Activated CD8-positive, alpha-beta T cell treated with anti-CD3 and anti-CD28 coated beads, Interleukin-2, amount 10 ng/mL, durations not matched to agents 7 days and 5 days (primary cell): ENCODE measurements around the gene FAM131B. TPM values are rescaled to one million over a fixed set of nuclear protein-coding genes. Genes with fewer than 3 reads are reported as not detected.

ENCODE experiments used
- ATAC-seq: fragments of 150-1000 bp; cut with Tn5 transposase; one replicate; pipeline ENCODE4 v1.10.0; 2021; ENCODE audit warnings: moderate library complexity
- CTCF ChIA-PET: fragments of 350-600 bp; sonication (Branson Sonifier 250); formaldehyde crosslinking; loops from one replicate; lab custom pipeline; 2021; ENCODE audit warnings: antibody characterized with exemption; lab: Charles Lee
- POLR2A ChIA-PET: fragments of 350-600 bp; sonication (Branson Sonifier 250); formaldehyde crosslinking; loops from one replicate; lab custom pipeline; 2021; ENCODE audit warnings: antibody characterized with exemption; lab: Charles Lee
- DNase-seq: peaks from one replicate; pipeline ENCODE4 v3.0.0-alpha.2; 2020
- H3K27ac Mint-ChIP-seq: one replicate; pipeline ENCODE4 v1.8.0; 2021; ENCODE audit warnings: mild to moderate bottlenecking, mixed read lengths
- H3K27me3 Mint-ChIP-seq: one replicate; pipeline ENCODE4 v1.8.0; 2021; ENCODE audit warnings: low read depth, mixed read lengths
- H3K36me3 Mint-ChIP-seq: one replicate; pipeline ENCODE4 v1.8.0; 2021; ENCODE audit warnings: low read depth, mixed read lengths
- H3K4me1 Mint-ChIP-seq: one replicate; pipeline ENCODE4 v1.8.0; 2021; ENCODE audit warnings: low read depth, mixed read lengths
- H3K4me3 Mint-ChIP-seq: one replicate; pipeline ENCODE4 v1.8.0; 2021; ENCODE audit warnings: mild to moderate bottlenecking, mixed read lengths
- H3K9me3 Mint-ChIP-seq: one replicate; pipeline ENCODE4 v1.8.0; 2022; ENCODE audit warnings: mixed read lengths; ENCODE audit not compliant: insufficient read depth
- total RNA-seq, 2 experiments: library from RNA; stranded (reverse); gene quantifications; one replicate each; pipeline ENCODE4 v1.2.3, GENCODE V29; 2021

The FAM131B gene
- total RNA-seq, 2 experiments from 2014 or later, result 2.2 to 2.4 TPM

GRCh38 chr7:143337216-143337615 lies 25.3 kb downstream of the FAM131B start:
- no peak overlapping the region for H3K27ac Mint-ChIP-seq
- ChIA-PET POLR2A (interaction anchor here (0.8 kb wide), 1 partner anchor 8 kb away, joined by 3 read pairs; no protein-coding TSS in a partner anchor), CTCF (interaction anchor here (1.0 to 4.1 kb wide), 6 partner anchors 8 to 100 kb away, joined by 3 to 33 read pairs (median 5); no protein-coding TSS in a partner anchor)
- no peaks in the 10 kb centered on the region for H3K4me1 Mint-ChIP-seq
- ATAC-seq (no peak), DNase-seq (no peak)
- H3K27me3 Mint-ChIP-seq, result peaks cover 31% of the 10 kb centered on the region
- H3K9me3 Mint-ChIP-seq, result no peaks in the 10 kb centered on the region
- no peaks in the 10 kb centered on the region for H3K36me3 Mint-ChIP-seq
- no peak overlapping the region for H3K4me3 Mint-ChIP-seq

- Mint-ChIP-seq H3K9me3 (no peaks in the 10 kb centered on the region), H3K4me3 (no peak overlapping the region), H3K27ac (no peak overlapping the region), H3K4me1 (no peaks in the 10 kb centered on the region), H3K27me3 (peaks cover 20% of the 10 kb centered on the region), H3K36me3 (no peaks in the 10 kb centered on the region)
- no peak for ATAC-seq
- POLR2A ChIA-PET, result no interaction called here
- CTCF ChIA-PET, result interaction anchor here (1.0 to 4.1 kb wide), 5 partner anchors 8 to 94 kb away, joined by 3 to 33 read pairs (median 6); no protein-coding TSS in a partner anchor
- DNase-seq, result no peak
Measured at GRCh38 chr7:143334244-143334643, 28.3 kb downstream of the FAM131B start.

DNA sequence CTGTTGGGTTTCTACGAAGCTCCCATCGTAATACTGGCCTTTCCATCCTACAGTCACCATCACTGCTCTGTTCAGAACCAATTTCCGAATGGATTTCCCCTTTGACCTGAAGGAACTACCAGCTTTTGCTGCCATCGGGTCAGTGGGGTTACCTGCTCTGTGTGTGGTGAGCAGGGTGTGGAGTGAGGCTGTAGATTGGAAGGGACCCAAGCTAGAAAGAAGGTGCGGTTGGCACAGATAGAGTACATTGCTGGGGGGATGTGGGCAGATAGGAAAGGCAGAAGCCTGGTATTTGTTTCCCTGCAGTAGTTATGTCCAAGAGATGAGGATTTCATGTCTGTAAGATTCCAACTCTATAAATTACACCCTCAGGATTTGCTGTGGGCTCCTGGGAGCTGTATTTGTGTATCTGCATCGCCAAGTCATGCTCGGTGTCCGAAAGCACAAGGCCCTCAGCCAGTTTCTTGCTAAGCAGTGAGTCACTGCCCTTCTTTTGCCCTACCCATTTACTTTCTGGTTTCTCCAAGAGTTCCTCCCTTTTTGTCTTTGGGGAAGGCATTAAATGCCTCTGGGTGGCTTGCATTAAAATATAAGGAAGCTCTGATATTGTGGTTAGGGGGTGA lies 31.2 kb downstream of the FAM131B start:
- Mint-ChIP-seq H3K4me3 (no peak overlapping the region), H3K9me3 (no peaks in the 10 kb centered on the region), H3K4me1 (no peaks in the 10 kb centered on the region), H3K27me3 (peaks cover 6% of the 10 kb centered on the region), H3K36me3 (no peaks in the 10 kb centered on the region), H3K27ac (no peak overlapping the region)
- ATAC-seq (no peak), DNase-seq (no peak)
- CTCF ChIA-PET, result interaction anchor here (1.2 to 1.5 kb wide), 3 partner anchors 12 to 91 kb away, joined by 3 read pairs; no protein-coding TSS in a partner anchor
- POLR2A ChIA-PET, result no interaction called here

GRCh38 chr7:143329471-143330170 lies 32.9 kb downstream of the FAM131B start:
- no peaks in the 10 kb centered on the region for H3K9me3 Mint-ChIP-seq

GRCh38 chr7:143327903-143328302 lies 34.6 kb downstream of the FAM131B start:
- ChIA-PET POLR2A (interaction anchor here (1.0 kb wide), 1 partner anchor 17 kb away, joined by 3 read pairs; no protein-coding TSS in a partner anchor), CTCF (interaction anchor here (0.7 to 2.5 kb wide), 4 partner anchors 17 to 113 kb away, joined by 3 to 9 read pairs (median 8); no protein-coding TSS in a partner anchor)
- DNase-seq, result no peak
- H3K27me3 Mint-ChIP-seq, result no peaks in the 10 kb centered on the region
- H3K9me3 Mint-ChIP-seq, result no peaks in the 10 kb centered on the region
- H3K27ac Mint-ChIP-seq, result no peak overlapping the region
- no peaks in the 10 kb centered on the region for H3K36me3 Mint-ChIP-seq
- H3K4me1 Mint-ChIP-seq, result peaks cover 10% of the 10 kb centered on the region
- ATAC-seq, result no peak
- no peak overlapping the region for H3K4me3 Mint-ChIP-seq

More at GRCh38 chr7:143329471-143330170, 32.9 kb downstream of the FAM131B start:
- Mint-ChIP-seq H3K4me3 (no peak overlapping the region), H3K36me3 (no peaks in the 10 kb centered on the region), H3K27me3 (peaks cover 2% of the 10 kb centered on the region), H3K27ac (no peak overlapping the region), H3K4me1 (peaks cover 10% of the 10 kb centered on the region)
- ATAC-seq (no peak), DNase-seq (no peak)
- ChIA-PET POLR2A (no interaction called here), CTCF (interaction anchor here (1.9 kb wide), 1 partner anchor 15 kb away, joined by 9 read pairs; no protein-coding TSS in a partner anchor)

DNA sequence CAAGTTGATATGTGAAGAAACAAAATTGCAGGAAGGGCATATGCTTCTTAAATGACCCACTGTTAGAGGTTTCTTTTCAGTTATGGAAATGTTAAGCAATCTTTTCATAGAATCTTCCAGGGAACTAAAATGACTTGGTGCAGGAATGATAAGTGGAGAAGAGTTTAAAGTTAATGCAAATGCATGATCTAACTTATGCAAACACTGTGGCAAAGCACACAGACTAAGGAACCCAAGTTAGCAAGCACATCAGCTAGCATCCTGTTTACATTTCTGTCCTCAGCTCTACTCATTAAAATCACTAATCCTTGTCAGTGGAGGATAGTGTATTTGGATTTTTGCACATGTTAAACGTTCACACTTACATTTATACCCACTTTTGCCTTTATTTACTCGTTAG lies 37.3 kb downstream of the FAM131B start:
- ChIA-PET CTCF (interaction anchor here (0.9 to 2.9 kb wide), 8 partner anchors 9 to 92 kb away, joined by 3 to 10 read pairs (median 3); no protein-coding TSS in a partner anchor), POLR2A (no interaction called here)
- DNase-seq, result no peak
- H3K4me1 Mint-ChIP-seq, result peaks cover 10% of the 10 kb centered on the region
- no peaks in the 10 kb centered on the region for H3K36me3 Mint-ChIP-seq
- H3K9me3 Mint-ChIP-seq, result no peaks in the 10 kb centered on the region
- H3K4me3 Mint-ChIP-seq, result no peak overlapping the region
- H3K27me3 Mint-ChIP-seq, result no peaks in the 10 kb centered on the region
- ATAC-seq, result no peak
- H3K27ac Mint-ChIP-seq, result peak overlapping the region; percentile 36

DNA sequence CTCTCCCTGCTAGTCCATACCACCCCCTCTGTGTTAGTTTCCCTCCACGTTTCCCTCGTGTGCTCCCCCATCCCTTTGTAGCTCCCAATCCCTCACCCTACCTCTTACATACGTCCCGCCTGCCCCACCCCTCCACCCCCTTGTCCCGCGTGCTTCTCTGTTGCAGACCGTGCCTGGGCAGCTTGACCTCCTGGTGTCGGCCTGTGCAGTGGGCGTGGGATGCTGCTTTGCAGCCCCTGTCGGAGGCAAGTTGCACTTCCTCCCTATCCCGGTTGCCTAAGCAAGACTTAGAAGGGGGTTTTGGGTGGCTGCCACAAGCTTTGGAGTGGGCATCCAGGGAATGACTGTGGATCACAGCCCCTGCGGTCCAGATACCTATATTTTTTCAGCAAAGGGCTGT lies 38.9 kb downstream of the FAM131B start:
- DNase-seq, result no peak
- H3K4me1 Mint-ChIP-seq, result peaks cover 10% of the 10 kb centered on the region
- ChIA-PET POLR2A (no interaction called here), CTCF (interaction anchor here (1.3 to 2.9 kb wide), 2 partner anchors 12 to 83 kb away, joined by 4 to 10 read pairs; no protein-coding TSS in a partner anchor)
- H3K27ac Mint-ChIP-seq, result no peak overlapping the region
- H3K27me3 Mint-ChIP-seq, result peaks cover 5% of the 10 kb centered on the region
- H3K36me3 Mint-ChIP-seq, result no peaks in the 10 kb centered on the region
- H3K4me3 Mint-ChIP-seq, result no peak overlapping the region
- no peak for ATAC-seq
- no peaks in the 10 kb centered on the region for H3K9me3 Mint-ChIP-seq

- H3K4me3 Mint-ChIP-seq, result no peak overlapping the region
- CTCF ChIA-PET, result no interaction called here
- H3K36me3 Mint-ChIP-seq, result no peaks in the 10 kb centered on the region
- POLR2A ChIA-PET, result no interaction called here
- peaks cover 10% of the 10 kb centered on the region for H3K4me1 Mint-ChIP-seq
- DNase-seq, result no peak
- ATAC-seq, result no peak
- no peaks in the 10 kb centered on the region for H3K9me3 Mint-ChIP-seq
- H3K27me3 Mint-ChIP-seq, result peaks cover 5% of the 10 kb centered on the region
- H3K27ac Mint-ChIP-seq, result no peak overlapping the region
Measured at GRCh38 chr7:143322760-143323633, 39.5 kb downstream of the FAM131B start.

GRCh38 chr7:143321734-143322133 lies 40.8 kb downstream of the FAM131B start:
- no peak overlapping the region for H3K4me3 Mint-ChIP-seq
- ChIA-PET CTCF (no interaction called here), POLR2A (no interaction called here)
- ATAC-seq, result no peak
- H3K27ac Mint-ChIP-seq, result peak overlapping the region; percentile 11
- H3K4me1 Mint-ChIP-seq, result peaks cover 13% of the 10 kb centered on the region
- H3K36me3 Mint-ChIP-seq, result no peaks in the 10 kb centered on the region
- peaks cover 5% of the 10 kb centered on the region for H3K27me3 Mint-ChIP-seq
- no peak for DNase-seq
- H3K9me3 Mint-ChIP-seq, result no peaks in the 10 kb centered on the region

DNA sequence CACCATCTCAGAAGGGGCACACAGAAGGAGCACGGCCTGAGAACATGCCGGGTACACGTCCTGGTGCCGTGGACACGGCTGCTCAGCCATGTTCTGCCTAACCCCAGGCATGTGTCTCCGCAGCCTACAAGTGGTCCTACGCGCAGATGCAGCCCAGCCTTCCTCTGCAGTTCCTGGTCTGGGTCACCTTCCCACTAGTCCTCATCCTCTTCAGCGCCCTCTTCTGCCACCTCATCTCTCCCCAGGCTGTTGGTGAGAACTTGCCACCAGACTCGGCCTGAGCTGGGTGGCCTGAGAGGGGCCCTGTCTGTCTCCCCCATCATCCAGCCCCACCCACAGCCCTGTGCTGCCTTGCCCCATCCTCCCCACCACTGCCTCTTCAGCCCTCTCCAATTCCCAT lies 41.3 kb downstream of the FAM131B start:
- peaks cover 13% of the 10 kb centered on the region for H3K4me1 Mint-ChIP-seq
- CTCF ChIA-PET, result no interaction called here
- H3K9me3 Mint-ChIP-seq, result no peaks in the 10 kb centered on the region
- no peak for ATAC-seq
- H3K27ac Mint-ChIP-seq, result peak overlapping the region; percentile 11
- peaks cover 5% of the 10 kb centered on the region for H3K27me3 Mint-ChIP-seq
- H3K4me3 Mint-ChIP-seq, result no peak overlapping the region
- POLR2A ChIA-PET, result no interaction called here
- DNase-seq, result no peak
- H3K36me3 Mint-ChIP-seq, result no peaks in the 10 kb centered on the region

- ChIA-PET POLR2A (no interaction called here), CTCF (interaction anchor here (1.1 kb wide), 1 partner anchor 59 kb away, joined by 3 read pairs; no protein-coding TSS in a partner anchor)
- no peak overlapping the region for H3K4me3 Mint-ChIP-seq
- H3K36me3 Mint-ChIP-seq, result no peaks in the 10 kb centered on the region
- H3K27me3 Mint-ChIP-seq, result peaks cover 5% of the 10 kb centered on the region
- no peak for ATAC-seq
- H3K9me3 Mint-ChIP-seq, result no peaks in the 10 kb centered on the region
- H3K4me1 Mint-ChIP-seq, result peaks cover 11% of the 10 kb centered on the region
- H3K27ac Mint-ChIP-seq, result no peak overlapping the region
- DNase-seq, result no peak
Measured at GRCh38 chr7:143320620-143321019, 41.9 kb downstream of the FAM131B start.
